ENCODE data around the gene MYCBP. TPM values are rescaled to one million over a fixed set of nuclear protein-coding genes. Genes with fewer than 3 reads are reported as not detected.
"Not testable (repeated sequence)": the region's sequence is repeated elsewhere in the genome, so short reads cannot be mapped to it uniquely, and the experiment has no call there.

Gene MYCBP
- total and polyA plus RNA-seq, 2 experiments from 2014 or later, result 33.6 to 82.3 TPM

DNA sequence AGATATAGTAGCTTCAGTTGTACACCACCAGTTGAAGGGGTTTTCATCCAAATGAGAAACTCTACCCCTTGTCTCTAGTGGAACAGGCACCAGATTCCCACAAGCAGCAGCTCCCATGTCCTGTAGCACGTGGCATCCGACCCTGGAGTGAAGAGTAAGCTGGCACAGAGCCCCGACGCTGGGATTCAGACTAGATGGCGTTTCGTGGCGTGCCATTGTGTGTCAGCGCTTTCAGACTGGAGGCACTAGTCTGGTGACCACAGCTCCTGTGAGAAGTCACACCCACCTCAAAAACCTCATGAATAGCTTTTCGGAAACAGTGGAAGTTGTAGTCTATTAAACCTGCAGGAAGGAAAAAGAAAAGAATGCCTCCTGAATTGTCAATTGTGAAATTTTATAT is 33.8 kb downstream of the MYCBP start (continued):
- TF ChIP-seq, protein P1, sequence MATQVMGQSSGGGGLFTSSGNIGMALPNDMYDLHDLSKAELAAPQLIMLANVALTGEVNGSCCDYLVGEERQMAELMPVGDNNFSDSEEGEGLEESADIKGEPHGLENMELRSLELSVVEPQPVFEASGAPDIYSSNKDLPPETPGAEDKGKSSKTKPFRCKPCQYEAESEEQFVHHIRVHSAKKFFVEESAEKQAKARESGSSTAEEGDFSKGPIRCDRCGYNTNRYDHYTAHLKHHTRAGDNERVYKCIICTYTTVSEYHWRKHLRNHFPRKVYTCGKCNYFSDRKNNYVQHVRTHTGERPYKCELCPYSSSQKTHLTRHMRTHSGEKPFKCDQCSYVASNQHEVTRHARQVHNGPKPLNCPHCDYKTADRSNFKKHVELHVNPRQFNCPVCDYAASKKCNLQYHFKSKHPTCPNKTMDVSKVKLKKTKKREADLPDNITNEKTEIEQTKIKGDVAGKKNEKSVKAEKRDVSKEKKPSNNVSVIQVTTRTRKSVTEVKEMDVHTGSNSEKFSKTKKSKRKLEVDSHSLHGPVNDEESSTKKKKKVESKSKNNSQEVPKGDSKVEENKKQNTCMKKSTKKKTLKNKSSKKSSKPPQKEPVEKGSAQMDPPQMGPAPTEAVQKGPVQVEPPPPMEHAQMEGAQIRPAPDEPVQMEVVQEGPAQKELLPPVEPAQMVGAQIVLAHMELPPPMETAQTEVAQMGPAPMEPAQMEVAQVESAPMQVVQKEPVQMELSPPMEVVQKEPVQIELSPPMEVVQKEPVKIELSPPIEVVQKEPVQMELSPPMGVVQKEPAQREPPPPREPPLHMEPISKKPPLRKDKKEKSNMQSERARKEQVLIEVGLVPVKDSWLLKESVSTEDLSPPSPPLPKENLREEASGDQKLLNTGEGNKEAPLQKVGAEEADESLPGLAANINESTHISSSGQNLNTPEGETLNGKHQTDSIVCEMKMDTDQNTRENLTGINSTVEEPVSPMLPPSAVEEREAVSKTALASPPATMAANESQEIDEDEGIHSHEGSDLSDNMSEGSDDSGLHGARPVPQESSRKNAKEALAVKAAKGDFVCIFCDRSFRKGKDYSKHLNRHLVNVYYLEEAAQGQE (IDR thresholded peaks at IDR 0.05; ENCODE audit: unreplicated experiment), result no peak
- TF ChIP-seq POLR2AphosphoS5 (IDR thresholded peaks at IDR 0.05; ENCODE audit: low read depth) (no peak), EZH2 (IDR thresholded peaks at IDR 0.05; ENCODE audit: low read depth, unreplicated experiment) (no peak)
- TF ChIP-seq, protein P2, sequence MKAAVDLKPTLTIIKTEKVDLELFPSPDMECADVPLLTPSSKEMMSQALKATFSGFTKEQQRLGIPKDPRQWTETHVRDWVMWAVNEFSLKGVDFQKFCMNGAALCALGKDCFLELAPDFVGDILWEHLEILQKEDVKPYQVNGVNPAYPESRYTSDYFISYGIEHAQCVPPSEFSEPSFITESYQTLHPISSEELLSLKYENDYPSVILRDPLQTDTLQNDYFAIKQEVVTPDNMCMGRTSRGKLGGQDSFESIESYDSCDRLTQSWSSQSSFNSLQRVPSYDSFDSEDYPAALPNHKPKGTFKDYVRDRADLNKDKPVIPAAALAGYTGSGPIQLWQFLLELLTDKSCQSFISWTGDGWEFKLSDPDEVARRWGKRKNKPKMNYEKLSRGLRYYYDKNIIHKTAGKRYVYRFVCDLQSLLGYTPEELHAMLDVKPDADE (IDR thresholded peaks at IDR 0.05), result no peak

DNA sequence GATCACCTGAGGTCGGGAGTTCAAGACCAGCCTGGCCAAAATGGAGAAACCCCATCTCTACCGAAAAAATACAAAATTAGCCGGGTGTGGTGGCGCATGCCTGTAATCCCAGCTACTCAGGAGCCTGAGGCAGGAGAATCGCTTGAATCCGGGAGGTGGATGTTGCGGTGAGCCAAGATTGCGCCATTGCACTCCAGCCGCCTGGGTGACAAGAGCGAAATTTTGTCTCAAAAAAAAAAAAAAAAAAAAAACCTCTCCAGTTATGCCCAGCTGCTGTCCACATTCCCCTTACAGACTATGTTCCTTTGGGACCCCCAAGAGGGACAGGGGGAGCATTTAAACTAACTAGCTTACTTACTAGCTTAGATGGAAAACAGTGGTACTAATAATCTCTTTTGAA is 36.8 kb downstream of the MYCBP start:
- H3K4me2 ChIP-seq; H3K36me3 ChIP-seq (ENCODE audit: insufficient read depth); H2AFZ ChIP-seq; H3K9me3 Mint-ChIP-seq; H3K79me2 ChIP-seq (replicated peaks; ENCODE audit: insufficient read depth); DNase-seq (ENCODE audit: low spot score); H3K9me2 ChIP-seq (ENCODE audit: insufficient read depth); H3K4me3 ChIP-seq; H3K27me3 ChIP-seq (ENCODE audit: insufficient read depth); H4K20me1 ChIP-seq (replicated peaks; ENCODE audit: insufficient read depth); H3K4me1 ChIP-seq (ENCODE audit: insufficient read depth); ATAC-seq; H3K4me3 Mint-ChIP-seq; H3K27me3 Mint-ChIP-seq (ENCODE audit: insufficient read depth, low read depth, poor library complexity); H3K27ac ChIP-seq (ENCODE audit: low read depth); H3K27ac Mint-ChIP-seq; H3F3A ChIP-seq (replicated peaks; ENCODE audit: low read depth): not testable (repeated sequence)
- Mint-ChIP-seq H3K4me1 (peaks cover 11% of the 10 kb centered on the region; the same call in 2 of the 3 replicates), H3K36me3 (ENCODE audit: low read depth) (peaks cover 14% of the 10 kb centered on the region; the same call in 2 of the 3 replicates)

DNA sequence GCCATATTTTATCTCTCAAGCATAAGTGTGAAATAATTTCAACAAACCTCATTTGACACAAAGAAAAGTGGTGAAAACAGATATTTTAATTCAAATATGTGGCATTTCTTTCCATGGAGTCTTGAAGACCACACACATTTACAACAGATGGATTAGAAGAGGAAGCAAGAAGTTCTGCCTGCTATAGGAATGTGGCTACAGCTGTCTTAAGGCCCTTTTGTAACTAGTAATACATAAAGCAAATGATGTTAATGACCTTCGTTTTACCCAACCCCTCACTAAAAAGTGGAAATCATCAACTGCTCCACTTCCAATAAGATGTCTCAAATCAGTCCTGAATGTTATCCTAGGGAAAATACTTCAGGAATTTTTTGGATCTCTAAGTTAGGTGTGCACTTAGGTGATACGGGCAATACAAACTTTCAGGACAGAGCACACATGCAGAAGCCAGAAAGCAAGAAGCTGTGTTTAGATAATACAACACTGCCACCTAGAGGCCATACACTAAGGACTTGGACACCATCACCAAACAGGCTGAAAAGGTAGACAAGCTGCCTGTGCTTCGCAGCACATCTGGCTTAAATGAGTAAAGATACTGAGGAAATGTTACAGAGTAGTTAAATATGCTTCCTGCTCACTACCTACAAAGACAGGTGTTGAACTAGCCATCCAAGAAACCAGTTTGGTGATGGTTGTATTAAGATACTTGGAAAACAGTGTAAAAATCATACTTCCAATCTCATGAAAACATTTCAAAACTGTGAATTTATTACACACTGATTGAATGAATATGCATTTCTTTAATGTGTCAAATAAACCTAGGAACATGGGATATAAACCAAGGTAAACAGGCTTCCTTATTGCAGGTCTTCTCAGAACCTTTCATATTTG is 38.0 kb downstream of the MYCBP start:
- H3K4me3 ChIP-seq, result no peak overlapping the region
- H2AFZ ChIP-seq, result no peak overlapping the region
- Mint-ChIP-seq H3K27me3 (ENCODE audit: insufficient read depth, low read depth, poor library complexity) (peaks cover 9% of the 10 kb centered on the region), H3K9me3 (no peaks in the 10 kb centered on the region), H3K27ac (no peak overlapping the region), H3K4me3 (no peak overlapping the region), H3K36me3 (ENCODE audit: low read depth) (peaks cover 14% of the 10 kb centered on the region; the same call in 2 of the 3 replicates), H3K4me1 (peaks cover 11% of the 10 kb centered on the region; the same call in 2 of the 3 replicates)
- no peak overlapping the region for H3K27ac ChIP-seq (ENCODE audit: low read depth)
- peak; percentile 97 for ATAC-seq
- H3K4me2 ChIP-seq, result no peak overlapping the region
- H3K4me1 ChIP-seq (ENCODE audit: insufficient read depth), result peaks cover 6% of the 10 kb centered on the region; the same call in 1 of the 2 replicates
- H3F3A ChIP-seq (replicated peaks; ENCODE audit: low read depth), result no peaks in the 10 kb centered on the region
- H3K36me3 ChIP-seq (ENCODE audit: insufficient read depth), result 0 out of 2 replicates have a peak, but pooled peaks cover 6% of the 10 kb centered on the region
- TF ChIP-seq, protein P3, sequence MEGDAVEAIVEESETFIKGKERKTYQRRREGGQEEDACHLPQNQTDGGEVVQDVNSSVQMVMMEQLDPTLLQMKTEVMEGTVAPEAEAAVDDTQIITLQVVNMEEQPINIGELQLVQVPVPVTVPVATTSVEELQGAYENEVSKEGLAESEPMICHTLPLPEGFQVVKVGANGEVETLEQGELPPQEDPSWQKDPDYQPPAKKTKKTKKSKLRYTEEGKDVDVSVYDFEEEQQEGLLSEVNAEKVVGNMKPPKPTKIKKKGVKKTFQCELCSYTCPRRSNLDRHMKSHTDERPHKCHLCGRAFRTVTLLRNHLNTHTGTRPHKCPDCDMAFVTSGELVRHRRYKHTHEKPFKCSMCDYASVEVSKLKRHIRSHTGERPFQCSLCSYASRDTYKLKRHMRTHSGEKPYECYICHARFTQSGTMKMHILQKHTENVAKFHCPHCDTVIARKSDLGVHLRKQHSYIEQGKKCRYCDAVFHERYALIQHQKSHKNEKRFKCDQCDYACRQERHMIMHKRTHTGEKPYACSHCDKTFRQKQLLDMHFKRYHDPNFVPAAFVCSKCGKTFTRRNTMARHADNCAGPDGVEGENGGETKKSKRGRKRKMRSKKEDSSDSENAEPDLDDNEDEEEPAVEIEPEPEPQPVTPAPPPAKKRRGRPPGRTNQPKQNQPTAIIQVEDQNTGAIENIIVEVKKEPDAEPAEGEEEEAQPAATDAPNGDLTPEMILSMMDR (conservative IDR thresholded peaks at IDR 0.05; ENCODE audit: low read depth in 2 of 2), result peak; percentile 90 to 95
- TF ChIP-seq, protein P2 (IDR thresholded peaks at IDR 0.05), result no peak
- H3K9me2 ChIP-seq (ENCODE audit: insufficient read depth), result no peaks in the 10 kb centered on the region
- no peaks in the 10 kb centered on the region for H3K79me2 ChIP-seq (replicated peaks; ENCODE audit: insufficient read depth)
- H3K27me3 ChIP-seq (ENCODE audit: insufficient read depth), result no peaks in the 10 kb centered on the region
- DNase-seq (ENCODE audit: low spot score), result peak; percentile 95
- no peaks in the 10 kb centered on the region for H4K20me1 ChIP-seq (replicated peaks; ENCODE audit: insufficient read depth)

Data from GM23338 (cell line).